Endothelial cell of umbilical vein (primary cell): Measurements from ENCODE around the gene CEMP1.

Experiments used
- FOS ChIP-seq: IDR thresholded peaks from 2 replicates; pipeline ENCODE4 v1.6.1; 2011; ENCODE audit warnings: mild to moderate bottlenecking, low read length, moderate library complexity, borderline replicate concordance; ENCODE audit not compliant: insufficient read depth
- JUN ChIP-seq: IDR thresholded peaks from 2 replicates; pipeline ENCODE4 v1.6.1; 2011; ENCODE audit warnings: borderline replicate concordance, low read depth; ENCODE audit not compliant: insufficient read length, insufficient read depth
- POLR2A ChIP-seq: IDR thresholded peaks from 2 replicates; pipeline ENCODE4 v1.6.1; 2012; ENCODE audit warnings: low read depth, mild to moderate bottlenecking, control low read depth, low read length
- TF ChIP-seq, protein P1 (sequence below), 2 donors: IDR thresholded peaks; 1 replicate in 1 of 2; 2 replicates in 1 of 2; pipeline ENCODE4 v1.5.1; 2011; ENCODE audit warnings: low read length in 2 of 2, mild to moderate bottlenecking in 2 of 2, moderate library complexity in 2 of 2, control low read depth in 1 of 2, inconsistent platforms in 1 of 2, low read depth in 1 of 2; ENCODE audit not compliant: insufficient read depth in 1 of 2; ENCODE audit errors: extremely low read depth in 1 of 2

DNA sequence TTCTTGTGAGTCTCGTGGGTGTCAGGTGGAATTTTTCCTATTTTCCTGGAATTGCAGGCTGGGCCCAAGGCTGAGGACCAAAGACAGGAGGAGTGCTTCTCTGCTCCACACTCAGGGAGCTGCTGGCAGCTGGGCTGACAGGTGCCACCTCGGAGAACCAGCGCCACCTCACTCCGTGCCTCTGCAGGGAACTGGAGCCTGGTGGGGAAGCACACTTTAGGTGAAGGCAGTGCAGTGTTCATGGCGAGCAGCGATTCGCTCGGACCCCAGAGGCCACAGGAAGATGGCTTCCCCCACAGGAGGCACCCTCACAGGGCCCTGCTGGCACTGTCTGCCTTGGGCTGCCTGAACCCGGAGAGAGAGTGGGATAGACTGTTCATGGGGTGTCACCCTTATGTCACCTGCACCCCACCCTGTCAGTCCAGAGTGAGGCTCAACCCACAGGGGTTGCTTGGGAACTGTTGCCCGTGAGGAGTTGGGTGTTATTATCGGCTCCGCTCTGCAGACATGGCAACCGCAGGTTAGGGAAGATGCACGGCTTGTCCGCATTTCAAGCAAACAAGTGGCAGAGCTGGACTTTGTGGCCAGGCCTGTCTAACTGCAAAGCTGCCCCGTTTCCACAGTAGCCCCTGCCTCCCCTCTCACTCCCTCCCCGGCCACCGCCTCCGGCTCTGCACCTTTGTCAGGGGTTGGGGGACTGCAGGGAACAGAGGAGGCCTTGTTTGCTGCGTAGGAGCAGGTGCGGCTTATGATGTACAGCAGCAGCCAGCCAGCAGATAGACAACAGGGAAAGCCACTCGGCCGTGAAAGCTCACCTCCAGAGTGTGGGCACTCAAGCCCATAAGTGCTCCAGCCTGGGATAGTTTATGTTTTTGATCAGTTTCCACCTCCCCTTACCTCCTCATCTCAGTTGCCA, 40.8 kb downstream of the CEMP1 start:
- no peak for TF ChIP-seq JUN
- no peak for TF ChIP-seq FOS
- TF ChIP-seq, protein P1, sequence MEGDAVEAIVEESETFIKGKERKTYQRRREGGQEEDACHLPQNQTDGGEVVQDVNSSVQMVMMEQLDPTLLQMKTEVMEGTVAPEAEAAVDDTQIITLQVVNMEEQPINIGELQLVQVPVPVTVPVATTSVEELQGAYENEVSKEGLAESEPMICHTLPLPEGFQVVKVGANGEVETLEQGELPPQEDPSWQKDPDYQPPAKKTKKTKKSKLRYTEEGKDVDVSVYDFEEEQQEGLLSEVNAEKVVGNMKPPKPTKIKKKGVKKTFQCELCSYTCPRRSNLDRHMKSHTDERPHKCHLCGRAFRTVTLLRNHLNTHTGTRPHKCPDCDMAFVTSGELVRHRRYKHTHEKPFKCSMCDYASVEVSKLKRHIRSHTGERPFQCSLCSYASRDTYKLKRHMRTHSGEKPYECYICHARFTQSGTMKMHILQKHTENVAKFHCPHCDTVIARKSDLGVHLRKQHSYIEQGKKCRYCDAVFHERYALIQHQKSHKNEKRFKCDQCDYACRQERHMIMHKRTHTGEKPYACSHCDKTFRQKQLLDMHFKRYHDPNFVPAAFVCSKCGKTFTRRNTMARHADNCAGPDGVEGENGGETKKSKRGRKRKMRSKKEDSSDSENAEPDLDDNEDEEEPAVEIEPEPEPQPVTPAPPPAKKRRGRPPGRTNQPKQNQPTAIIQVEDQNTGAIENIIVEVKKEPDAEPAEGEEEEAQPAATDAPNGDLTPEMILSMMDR (IDR thresholded peaks at IDR 0.05; ENCODE audit: extremely low read depth in 1 of 2, insufficient read depth in 1 of 2, low read depth in 1 of 2, low read length in 2 of 2) = no peak
- TF ChIP-seq POLR2A = no peak
